NCI-H128 (cell line): ENCODE results near the gene TMEM19.
"Not testable (repeated sequence)": the region's sequence is repeated elsewhere in the genome, so short reads cannot be mapped to it uniquely, and the experiment has no call there.

Source experiments
- DNase-seq: peaks from one replicate; lab custom pipeline; 2025; ENCODE audit not compliant: unreplicated experiment; lab: John Stamatoyannopoulos, UW

The TMEM19 gene

DNA sequence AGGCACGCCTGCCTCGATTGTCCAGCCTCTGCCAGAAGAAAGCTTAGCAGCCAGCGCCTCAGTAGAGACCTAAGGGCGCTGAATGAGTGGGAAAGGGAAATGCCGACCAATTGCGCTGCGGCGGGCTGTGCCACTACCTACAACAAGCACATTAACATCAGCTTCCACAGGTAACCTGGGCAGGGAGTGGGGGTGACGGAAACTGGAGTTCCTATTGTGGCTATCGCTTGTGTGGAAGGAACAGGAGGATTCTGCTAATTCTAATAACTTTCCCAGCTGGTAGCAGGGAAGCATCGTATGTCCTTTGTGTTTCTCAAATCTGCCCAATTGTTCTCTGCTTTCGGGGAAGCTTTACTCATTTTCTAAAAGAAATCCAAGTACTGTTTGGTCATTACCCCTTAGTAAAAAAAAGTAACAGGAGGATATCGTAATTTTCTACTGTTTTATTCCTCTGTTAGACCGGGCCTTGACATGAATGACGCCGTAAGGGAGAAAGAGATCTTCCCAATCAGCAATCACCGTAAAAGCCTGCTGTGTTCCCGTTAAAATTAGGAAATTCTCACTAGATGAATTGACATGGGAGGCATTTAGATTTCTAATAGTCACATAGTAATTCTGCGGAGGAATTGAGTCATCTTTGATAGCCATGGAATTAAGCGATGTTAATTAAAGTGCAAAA, 21.3 kb upstream of the TMEM19 start:
- no peak for DNase-seq

DNA sequence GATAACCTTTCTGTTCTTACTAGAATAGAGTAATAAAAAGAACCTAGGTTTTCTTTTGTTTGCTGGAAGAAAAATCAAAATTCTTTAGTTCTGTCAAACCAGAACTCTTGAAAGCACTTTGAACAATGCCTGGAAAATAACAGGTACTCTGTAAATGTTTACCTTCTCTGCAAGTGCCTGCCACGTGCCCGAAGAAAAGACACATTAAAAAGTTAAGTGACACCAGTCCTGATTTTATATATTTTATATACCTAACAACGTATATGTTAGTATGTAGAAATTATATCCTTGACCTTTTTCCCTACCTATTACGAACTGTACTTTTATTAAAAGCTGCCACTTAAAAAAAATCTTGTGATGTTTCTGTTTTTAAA, 20.8 kb upstream of the TMEM19 start:
- no peak for DNase-seq

DNA sequence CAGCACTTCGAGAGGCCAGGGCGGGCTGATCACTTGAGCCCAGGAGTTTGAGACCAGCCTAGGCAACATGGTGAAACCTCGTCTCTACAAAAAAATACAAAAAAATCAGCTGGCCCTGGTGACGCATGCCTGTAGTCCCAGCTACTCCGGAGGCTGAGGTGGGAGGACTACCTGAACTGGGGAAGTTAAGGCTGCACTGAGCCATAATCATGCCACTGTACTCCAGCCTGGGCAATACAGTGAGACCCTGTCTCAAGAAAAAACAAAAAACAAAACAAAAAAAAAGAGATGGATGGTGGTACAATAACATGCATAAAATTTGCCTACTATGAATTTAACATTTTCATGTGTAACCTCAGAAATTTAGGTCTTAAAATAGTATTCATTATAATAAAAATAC, 19.6 kb upstream of the TMEM19 start:
- DNase-seq = no peak

DNA sequence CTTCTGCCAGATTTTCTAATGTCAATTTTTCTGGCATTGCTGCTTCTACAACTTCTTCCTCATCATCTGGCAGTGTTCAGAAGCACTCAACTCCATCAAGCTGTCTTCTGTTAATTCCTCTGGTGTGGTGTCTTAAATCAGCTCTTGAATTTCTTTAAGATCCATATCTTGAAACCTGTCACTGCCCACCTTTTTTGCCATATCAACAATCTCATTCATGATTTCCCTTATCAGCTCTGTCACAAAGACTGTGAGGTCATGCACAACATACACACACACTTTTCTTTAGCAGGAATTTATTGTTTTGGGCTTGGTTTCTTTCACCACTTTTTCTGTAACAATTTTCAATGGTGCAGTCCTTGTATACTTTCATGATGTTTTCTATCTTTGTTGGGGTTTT, 14.6 kb upstream of the TMEM19 start:
- no peak for DNase-seq

DNA sequence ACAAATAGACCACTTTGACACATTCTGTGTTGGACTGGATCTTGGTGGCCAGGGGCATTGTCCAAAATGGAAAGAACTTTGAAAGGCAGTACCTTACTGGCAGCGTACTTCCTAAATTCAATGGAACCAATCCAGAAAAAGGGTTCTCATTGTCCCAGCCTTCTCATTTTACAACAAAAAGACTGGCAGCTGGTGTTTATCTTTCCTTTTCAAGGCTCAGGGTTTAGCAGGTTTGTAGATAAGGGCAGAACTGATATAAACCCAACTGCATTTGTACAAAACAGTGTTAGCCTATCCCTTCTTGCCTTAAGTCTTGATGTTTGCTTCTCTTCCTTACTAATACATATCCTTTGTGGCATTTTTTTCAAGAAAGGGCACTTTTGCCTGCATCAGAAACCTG, 14.1 kb upstream of the TMEM19 start:
- DNase-seq = no peak

DNA sequence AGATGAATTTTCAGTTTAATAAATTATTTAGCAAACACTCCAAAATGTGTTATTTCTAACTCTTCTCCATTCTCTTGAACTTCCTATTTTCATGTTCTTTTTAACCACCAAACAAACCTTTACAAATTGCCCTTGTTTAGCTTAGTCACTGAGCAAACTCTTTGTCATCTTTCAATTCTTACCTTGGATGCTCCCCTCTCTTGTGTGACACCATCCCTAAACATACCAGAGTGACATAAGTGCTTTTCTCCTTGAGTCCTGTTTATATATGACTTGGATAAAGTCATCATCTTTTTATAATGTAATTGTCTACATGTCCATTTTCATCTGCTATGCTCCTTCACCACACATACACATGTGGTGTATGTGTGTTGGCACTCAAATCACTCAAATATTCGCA, 3.4 kb upstream of the TMEM19 start:
- DNase-seq = no peak

DNA sequence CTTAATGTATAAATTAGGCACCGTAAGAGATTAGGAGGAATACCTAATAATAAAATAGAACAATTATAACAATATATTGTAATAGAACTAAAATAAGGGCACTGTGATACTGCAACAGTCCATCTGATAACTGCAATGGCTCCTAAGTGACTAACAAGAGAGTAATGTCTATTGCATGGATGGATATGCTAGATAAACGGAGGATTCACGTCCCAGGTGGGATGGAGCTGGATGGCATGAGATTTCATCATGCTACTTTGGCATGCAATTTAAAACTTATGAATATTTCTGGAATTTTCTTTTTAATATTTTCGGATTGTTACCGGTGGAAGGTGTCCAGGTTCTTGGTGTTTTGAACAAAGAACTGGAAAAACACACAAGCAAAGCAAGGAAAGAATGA, 2.2 kb upstream of the TMEM19 start:
- no peak for DNase-seq

DNA sequence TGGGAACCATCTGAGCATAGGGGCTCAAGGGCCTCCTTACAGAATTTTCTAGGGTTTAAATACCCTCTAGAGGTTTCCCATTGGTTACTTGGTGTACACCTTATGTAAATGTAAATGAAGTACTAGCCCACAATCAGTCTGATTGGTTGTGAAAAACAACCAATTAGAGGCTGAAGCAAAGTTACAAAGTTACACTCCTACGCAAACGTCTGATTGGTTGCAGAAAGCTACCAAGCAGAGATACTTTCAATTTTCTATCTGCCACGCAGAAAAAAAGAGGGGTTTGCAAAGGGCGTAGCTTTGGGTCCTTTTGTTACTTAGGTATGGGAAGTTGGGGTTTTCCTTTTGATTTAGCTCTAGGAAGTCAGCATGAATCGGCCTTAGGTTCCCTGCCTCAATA, 1.8 kb upstream of the TMEM19 start:
- no peak for DNase-seq

DNA sequence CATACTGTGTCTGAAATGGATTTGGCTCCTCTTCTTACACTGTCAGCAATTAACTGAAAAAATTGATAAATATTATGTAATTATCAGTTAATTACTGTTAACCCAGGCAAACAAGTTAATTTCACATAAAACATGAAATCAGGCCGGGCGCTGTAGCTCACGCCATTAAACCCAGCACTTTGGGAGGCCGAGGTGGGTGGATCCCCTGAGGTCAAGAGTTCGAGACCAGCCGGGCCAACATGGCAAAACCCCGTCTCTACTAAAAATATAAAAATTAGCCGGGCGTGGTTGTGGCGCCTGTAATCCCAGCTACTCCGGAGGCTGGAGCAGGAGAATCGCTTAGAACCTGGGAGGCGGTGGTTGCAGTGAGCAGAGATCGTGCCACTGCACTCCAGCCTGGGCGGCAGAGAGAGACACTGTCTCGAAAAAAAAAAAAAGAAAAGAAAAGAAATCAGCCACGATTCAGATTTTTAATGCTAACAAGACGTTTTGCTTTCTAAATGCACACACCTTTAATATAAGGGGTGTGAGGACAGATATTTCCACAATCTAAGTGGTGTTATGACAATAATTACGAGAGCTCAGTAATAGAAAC, 473 bp upstream of the TMEM19 start:
- DNase-seq = no peak

DNA sequence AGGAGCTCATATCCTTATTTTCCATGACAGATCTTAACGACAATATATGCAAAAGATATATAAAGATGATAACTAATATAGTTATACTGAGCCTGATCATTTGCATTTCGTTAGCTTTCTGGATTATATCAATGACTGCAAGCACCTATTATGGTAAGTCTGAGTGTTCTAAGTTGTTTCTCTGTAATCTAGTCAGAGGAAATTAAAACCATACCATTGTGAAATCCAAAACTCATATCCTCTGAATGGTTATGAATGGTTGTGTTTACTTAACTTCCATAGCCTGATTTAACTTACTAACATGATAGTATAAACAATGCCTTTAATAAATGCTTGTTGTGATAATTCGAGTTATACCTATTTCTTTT, 760 bp downstream of the TMEM19 start:
- no peak for DNase-seq

DNA sequence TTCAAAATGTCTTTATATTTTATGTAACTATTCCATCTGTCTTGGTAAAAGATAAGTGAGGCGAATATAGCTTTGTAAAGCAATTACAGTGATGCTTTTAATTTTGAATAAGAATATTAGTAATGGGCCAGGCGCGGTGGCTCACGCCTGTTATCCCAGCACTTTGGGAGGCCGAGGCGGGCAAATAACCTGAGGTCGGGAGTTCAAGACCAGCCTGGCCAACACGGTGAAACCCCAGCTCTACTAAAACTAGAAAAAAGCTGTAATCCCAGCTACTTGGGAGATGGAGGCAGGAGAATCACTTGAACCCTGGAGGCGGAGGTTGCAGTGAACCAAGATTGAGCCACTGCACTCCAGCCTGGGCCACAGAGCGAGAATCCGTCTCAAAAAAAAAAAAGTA, 1.3 kb downstream of the TMEM19 start:
- not testable (repeated sequence) for DNase-seq

DNA sequence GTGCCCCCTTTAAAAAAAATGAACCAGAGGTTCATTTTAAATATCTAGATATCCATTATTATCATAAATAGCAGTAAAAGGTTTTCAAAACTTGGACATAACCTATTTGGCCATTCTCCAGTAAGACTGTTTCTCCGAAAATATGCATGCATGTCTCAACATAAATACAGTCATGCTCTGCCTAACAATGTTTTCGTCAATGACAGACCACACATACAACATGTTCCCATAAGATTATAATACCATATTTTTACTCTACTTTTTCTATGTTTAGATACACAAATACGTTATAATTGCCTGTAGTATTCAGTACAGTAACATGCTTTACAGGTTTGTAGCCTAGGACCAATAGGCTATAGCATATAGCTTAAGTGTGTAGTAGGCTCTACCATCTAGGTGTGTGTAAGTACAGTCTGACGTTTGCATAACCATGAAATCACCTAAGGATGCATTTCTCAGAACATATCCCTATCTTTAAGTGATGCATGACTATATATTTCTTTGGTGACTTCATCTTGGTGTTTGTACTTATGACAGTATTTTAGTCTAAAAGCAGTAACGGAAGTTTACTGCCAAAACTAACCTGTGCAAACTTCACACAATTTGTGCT, 3.2 kb downstream of the TMEM19 start:
- DNase-seq = no peak

DNA sequence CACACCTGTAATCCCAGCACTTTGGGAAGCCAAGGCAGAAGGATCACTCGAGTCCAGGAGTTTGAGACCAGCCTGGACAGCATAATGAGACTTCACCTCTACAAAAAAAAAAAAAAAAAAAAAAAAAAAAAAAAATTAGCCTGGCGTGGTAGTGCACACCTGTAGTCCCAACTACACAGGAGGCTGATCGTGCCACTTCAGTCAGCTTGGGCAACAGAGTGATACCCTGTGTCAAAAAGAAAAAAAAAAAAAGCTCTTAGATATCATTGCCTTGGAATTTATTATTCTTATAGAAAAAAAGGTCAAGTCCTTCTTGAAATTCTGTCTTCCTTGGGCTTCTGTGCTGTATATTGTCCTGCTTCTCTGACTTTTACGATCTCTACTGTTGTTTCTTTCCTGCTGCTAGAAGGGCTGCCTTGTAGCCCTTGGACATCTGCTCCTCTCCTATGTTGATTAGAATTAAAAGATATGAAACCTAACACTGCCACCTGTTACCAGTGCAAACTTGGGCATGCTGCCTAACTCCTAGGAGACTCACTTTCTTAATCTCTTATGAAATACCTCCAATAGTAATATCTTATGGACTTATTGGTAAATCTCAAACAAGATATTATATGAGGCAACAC, 5.7 kb downstream of the TMEM19 start:
- DNase-seq = no peak

DNA sequence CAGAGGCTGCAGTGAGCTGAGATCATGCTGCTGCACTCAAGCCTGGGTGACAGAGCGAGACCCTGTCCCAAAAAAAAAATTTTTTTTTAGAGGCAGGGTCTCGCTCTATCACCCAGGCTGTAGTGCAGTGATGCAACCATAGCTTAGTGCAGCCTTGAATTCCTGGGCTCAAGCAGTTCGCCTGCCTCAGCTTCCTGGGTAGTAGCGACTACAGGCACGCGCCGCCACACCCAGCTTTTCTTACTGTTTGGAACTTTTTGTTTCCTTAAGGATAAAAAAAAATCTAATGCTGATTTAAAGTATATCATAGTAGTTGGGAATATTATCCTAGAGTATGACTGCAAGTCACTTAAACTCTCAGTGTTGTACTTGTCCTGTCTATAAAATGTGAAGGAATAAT, 7.2 kb downstream of the TMEM19 start:
- no peak for DNase-seq

DNA sequence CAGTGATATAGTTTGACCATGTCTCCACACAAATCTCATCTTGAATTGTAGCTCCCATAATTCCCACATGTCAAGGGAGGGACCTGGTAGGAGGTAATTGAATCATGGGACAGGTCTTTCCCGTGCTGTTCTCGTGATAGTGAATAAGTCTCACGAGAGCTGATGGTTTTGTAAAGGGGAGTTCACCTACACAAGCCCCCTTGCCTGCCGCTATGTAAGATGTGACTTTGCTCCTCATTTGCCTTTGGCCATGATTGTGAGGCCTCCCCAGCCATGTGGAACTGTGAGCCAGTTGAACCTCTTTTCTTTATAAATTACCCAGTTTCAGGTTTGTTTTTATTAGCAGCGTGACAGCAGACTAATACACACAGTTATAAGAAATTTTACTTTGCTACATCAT, 7.8 kb downstream of the TMEM19 start:
- DNase-seq = not testable (repeated sequence)

DNA sequence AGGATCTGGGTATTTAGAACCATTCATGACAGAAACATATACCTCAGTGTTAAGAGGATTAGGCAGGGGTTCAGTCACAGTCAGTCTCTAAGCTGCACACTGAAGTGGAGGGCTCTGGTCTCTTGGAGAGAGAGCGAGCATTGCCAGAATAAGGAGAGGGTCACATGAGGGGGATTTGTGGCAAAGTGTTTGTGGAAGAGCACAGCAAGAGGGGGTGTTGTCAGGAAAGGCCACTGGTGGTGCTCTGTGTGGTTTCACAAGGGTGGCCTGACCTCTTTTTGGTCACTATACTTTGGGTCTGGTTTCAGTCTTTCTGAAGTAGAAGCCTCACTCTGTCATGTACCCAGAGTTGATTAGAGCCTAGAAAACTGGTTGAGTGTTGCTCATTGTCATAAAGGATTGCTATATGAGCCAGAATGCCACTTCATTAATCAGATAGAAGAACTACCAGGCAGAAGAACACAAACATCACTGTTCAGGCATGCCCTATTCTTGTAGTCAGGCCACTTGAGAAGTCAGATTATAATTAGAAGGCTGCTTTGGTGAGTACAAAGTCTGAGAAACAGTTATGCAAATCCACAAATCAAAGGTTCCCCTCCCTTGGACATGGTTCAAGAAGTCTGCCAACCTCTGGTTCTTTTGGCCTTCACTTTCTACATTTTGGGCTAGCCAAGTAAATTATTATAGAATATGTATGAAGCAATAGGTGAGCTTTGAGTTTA, 8.4 kb downstream of the TMEM19 start:
- DNase-seq = no peak

DNA sequence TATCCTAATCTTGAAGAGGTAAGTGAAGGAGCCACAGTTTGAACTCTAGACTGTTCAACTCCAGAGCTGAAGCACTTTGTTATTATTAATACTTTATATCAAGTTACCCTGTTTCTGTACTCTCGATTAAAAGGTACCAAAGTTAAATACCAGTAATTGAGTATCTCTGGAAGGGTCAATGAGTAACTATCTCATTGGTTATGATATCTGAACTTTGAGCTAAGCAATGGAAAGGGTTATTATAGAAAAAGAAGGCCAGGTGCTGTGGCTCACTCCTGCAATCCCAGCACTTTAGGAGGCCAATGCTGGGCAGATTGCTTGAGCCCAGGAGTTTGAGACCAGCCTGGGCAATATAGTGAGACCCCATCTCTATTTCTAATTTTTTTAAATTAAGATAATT, 9.9 kb downstream of the TMEM19 start:
- DNase-seq = no peak

DNA sequence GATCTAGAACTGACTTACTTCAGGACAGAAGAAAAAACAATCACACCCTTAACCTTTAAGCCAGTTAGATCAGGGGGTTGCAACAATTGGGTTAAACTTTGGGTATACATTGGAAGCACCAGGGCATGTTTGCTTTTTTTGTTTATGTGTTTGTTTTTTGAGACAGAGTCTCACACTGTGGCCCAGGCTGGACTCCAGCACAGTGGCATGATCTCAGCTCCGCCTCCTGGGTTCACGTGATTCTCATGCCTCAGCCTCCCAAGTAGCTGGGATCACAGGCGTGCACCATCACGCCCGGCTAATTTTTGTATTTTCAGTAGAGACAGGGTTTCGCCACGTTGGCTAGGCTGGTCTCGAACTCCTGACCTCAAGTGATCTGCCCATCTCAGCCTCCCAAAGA, 16.3 kb downstream of the TMEM19 start:
- not testable (repeated sequence) for DNase-seq

DNA sequence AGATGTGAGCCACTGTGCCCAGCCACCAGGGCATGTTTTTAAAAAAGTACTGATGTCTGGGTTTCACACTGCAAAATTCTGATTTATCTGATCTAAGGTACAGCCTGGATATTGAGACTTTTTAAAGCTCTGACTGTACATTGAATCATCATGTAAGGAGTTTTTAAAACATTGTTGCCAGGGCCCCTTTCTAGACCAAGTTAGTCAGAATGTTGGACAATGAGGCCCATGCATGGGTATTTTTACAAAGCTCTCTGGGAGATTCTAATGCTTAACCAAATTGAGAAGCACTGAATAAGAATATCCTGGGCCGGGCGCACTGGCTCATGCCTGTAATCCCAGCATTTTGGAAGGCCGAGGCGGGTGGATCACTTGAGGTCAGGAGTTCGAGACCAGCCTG, 16.7 kb downstream of the TMEM19 start:
- DNase-seq = no peak

DNA sequence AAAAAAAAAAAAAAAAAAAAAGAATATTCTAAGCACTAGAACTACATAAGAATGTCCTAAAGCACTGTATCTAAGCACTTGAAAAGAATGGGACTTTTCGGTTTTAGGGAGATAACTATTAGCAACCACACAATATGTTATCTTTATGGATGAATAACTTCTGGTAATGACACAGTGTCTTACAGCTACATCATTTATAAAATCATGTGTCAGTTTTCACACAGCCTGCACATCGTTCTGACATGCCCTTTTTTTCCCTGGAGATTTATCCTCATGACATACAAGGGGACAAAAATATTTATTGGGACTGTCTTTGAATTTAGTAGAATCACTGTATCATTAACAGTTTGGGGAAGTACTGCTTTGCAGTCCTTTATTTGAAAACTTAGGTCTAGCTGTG, 17.3 kb downstream of the TMEM19 start:
- DNase-seq = no peak

DNA sequence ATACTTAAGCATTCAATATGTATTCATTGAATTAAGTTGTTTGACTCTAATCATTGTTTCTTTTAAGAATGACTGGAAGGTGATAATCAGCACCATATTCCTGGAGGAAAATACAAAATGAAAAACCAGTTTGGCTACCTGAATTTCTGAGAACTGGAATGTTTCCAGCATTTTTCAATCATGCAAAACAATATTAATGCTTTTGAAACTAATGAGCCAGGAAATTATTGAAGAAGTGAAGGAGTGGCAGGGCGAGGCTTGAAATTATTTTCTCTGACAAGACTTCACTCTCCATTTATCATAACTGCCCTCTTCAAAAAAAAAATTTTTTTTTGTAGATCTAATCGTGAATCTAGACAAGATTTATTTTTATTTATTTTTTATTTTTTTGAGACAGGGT, 19.0 kb downstream of the TMEM19 start:
- DNase-seq = no peak

DNA sequence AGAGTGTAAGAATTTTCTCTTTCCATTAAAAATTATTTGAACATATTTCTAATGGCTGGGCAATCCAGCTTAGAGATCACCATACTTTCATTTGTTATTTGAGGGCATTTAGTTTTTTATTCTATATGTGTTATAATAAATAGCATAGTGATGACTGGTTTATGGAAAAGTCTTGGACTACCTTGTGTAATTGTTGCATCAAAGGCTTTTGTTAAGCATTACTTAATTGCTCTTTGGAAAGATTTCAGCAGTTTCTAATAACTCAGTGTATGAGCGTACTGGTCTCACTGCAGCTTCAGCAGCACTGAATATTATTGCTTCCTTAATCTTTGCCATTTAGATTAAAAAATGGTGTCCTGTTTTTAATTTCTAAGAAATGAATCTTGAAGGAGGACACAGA, 22.8 kb downstream of the TMEM19 start:
- no peak for DNase-seq
